NB4 (cell line): ENCODE results near the gene DUSP11.
A peak's percentile ranks its signal among the peaks of the same experiment; 100 is the strongest.

Source experiments
- DNase-seq: peaks from one replicate; pipeline ENCODE4 v3.0.0; 2010; ENCODE audit warnings: low read depth
- H3K4me3 ChIP-seq: one replicate; pipeline ENCODE4 v1.5.1; 2011; ENCODE audit warnings: mild to moderate bottlenecking, low read depth, low read length, moderate library complexity
- MYC ChIP-seq: IDR thresholded peaks from 2 replicates; pipeline ENCODE4 v1.6.1; 2011; ENCODE audit warnings: low read depth, low read length
- POLR2A ChIP-seq: IDR thresholded peaks from 2 replicates; pipeline ENCODE4 v1.6.1; 2011; ENCODE audit warnings: mild to moderate bottlenecking; ENCODE audit not compliant: insufficient read length; ENCODE audit errors: extremely low read depth
- TF ChIP-seq, protein P1 (sequence below): IDR thresholded peaks from one replicate; pipeline ENCODE4 v1.5.1; 2012; ENCODE audit warnings: low read depth, low read length
- TF ChIP-seq, protein P2 (sequence below): IDR thresholded peaks from 2 replicates; pipeline ENCODE4 v1.6.1; 2011; ENCODE audit warnings: low read depth, low read length

DUSP11 gene

DNA sequence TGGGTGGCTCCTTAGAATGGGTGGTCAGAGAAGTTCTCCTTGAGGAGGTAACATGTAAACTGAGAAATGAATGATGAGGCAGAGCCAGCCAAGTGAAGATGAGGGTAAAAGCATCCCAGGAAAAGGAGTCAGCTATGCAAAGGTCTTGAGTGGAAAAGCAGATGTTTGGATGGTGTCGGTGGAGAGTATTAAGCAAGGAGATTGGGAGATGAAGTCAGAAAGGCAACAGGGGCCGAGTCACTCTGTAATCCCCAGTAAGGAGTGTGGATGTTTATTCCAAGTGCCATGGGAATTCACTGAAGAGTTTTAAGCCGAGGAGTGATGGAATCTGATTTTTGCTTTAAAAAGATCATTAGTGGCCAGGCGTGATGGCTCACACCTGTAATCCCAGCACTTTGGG is 45.5 kb upstream of the DUSP11 start:
- no peak for TF ChIP-seq POLR2A
- TF ChIP-seq MYC = no peak
- TF ChIP-seq, protein P1, sequence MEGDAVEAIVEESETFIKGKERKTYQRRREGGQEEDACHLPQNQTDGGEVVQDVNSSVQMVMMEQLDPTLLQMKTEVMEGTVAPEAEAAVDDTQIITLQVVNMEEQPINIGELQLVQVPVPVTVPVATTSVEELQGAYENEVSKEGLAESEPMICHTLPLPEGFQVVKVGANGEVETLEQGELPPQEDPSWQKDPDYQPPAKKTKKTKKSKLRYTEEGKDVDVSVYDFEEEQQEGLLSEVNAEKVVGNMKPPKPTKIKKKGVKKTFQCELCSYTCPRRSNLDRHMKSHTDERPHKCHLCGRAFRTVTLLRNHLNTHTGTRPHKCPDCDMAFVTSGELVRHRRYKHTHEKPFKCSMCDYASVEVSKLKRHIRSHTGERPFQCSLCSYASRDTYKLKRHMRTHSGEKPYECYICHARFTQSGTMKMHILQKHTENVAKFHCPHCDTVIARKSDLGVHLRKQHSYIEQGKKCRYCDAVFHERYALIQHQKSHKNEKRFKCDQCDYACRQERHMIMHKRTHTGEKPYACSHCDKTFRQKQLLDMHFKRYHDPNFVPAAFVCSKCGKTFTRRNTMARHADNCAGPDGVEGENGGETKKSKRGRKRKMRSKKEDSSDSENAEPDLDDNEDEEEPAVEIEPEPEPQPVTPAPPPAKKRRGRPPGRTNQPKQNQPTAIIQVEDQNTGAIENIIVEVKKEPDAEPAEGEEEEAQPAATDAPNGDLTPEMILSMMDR = no peak
- TF ChIP-seq, protein P2, sequence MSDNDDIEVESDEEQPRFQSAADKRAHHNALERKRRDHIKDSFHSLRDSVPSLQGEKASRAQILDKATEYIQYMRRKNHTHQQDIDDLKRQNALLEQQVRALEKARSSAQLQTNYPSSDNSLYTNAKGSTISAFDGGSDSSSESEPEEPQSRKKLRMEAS = no peak
- no peak overlapping the region for H3K4me3 ChIP-seq
- no peak for DNase-seq

DNA sequence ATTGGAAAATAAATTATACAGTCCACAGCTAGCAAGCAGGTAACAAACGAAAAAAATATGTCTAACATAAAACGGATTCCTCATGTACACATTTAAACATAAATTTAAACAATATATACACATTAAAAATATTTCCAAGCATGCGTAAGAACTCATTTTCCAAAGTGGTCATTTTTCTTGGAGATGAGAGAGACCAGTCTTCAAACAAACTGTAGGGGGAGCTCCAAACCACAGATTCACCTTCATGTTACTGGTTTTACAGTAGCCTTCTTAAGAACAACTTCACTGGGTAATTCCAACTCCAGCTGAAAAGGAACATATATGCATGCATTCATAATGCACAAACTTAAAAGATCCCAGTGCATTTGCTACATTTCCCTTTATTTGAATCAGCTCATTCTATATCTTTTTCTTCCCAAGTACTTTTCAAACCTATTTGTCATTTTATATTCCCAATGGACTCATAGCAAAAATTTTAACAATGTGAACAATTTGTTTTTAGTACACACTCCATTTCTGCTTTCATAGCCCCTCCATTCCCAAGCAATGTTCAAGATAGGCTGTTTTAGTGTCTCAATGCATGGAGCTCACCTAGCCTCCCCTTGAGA is 44.1 kb upstream of the DUSP11 start:
- no peak overlapping the region for H3K4me3 ChIP-seq
- TF ChIP-seq, protein P1 = peak; percentile 88
- TF ChIP-seq POLR2A (no peak), MYC (no peak)
- TF ChIP-seq, protein P2 = no peak
- DNase-seq = peak; percentile 89

DNA sequence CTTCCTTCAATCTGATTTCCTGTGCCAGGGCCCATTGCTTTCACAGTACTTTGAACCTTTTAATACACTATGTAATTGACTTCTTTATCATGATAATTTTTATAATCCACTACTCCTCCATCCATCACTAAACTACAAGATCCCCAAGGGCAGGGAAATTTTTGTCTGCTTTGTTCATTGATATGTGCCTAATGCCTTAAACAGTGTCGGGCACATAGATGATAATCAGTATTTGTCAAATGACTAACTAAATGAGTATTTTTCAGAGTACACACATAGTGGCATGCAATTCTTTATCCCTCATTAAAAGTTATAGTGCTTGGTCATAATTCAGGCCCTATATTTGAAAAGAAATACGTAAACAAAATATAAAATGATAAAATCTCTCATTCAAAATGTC is 43.5 kb upstream of the DUSP11 start:
- H3K4me3 ChIP-seq = no peak overlapping the region
- TF ChIP-seq, protein P1 = no peak
- TF ChIP-seq POLR2A (no peak), MYC (no peak)
- TF ChIP-seq, protein P2 = no peak
- no peak for DNase-seq

DNA sequence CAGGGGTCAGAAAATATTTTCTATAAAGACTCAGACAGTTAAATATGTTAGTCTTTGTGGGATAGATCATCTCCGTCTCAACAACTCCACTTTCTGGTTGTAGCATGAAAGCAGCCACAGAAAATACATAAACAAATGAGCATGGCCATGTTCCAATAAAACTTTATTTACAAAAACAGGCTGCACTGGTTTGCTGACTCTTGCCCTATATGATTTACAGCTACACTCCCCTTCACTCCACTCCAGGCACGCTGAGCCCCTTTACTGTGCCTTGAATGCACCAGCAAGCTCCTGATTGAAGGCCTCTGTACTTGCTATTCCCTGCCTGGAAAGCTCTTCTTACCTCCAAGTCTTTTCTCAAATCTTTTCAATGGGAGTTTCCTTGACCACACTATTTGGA is 43.1 kb upstream of the DUSP11 start:
- no peak for TF ChIP-seq POLR2A
- TF ChIP-seq, protein P2 = no peak
- TF ChIP-seq, protein P1 = no peak
- TF ChIP-seq MYC = no peak
- no peak for DNase-seq
- no peak overlapping the region for H3K4me3 ChIP-seq

DNA sequence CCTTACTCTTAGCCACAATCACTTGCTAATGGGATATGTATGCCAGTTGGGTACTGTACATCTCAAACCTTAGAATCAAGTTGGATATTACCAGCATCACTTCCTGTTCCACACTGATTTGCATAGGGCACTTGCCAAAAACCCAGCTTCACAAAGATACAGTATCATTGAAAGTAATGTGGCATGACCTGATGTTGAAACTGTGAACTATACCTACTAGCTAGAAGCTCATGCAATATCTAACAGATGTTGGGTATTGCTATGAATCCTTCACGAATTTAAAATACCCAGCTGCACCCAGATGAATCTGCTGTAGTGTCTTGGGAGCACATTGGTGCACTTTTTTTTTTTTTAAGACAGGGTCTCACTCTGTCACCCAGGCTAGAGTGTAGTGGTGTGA is 42.4 kb upstream of the DUSP11 start:
- no peak for DNase-seq
- TF ChIP-seq POLR2A (no peak), MYC (no peak)
- TF ChIP-seq, protein P1 = no peak
- TF ChIP-seq, protein P2 = no peak
- H3K4me3 ChIP-seq = no peak overlapping the region

DNA sequence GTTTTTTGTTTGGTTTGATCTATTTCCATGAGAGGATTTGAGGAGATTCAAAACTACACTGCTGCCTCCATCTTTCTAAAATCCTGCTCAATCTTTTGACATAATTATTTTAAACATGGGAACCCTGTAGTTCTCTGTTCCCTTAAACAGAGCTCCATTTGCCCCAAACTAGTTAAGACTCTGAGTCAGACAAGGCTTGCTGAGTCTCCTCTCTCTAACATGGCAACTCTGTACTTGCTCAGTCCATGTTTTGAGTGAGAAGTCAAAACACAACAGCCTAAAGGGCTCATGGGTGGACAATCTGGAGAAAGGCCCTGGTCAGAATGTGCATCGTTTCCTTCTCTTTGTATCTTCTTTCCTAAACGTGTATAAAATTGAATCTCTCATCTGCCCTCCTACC is 41.8 kb upstream of the DUSP11 start:
- no peak overlapping the region for H3K4me3 ChIP-seq
- no peak for DNase-seq
- no peak for TF ChIP-seq MYC
- no peak for TF ChIP-seq POLR2A
- TF ChIP-seq, protein P1 = no peak
- TF ChIP-seq, protein P2 = no peak
